Measurements from ENCODE around the gene DUSP8.

DUSP8 gene

DNA sequence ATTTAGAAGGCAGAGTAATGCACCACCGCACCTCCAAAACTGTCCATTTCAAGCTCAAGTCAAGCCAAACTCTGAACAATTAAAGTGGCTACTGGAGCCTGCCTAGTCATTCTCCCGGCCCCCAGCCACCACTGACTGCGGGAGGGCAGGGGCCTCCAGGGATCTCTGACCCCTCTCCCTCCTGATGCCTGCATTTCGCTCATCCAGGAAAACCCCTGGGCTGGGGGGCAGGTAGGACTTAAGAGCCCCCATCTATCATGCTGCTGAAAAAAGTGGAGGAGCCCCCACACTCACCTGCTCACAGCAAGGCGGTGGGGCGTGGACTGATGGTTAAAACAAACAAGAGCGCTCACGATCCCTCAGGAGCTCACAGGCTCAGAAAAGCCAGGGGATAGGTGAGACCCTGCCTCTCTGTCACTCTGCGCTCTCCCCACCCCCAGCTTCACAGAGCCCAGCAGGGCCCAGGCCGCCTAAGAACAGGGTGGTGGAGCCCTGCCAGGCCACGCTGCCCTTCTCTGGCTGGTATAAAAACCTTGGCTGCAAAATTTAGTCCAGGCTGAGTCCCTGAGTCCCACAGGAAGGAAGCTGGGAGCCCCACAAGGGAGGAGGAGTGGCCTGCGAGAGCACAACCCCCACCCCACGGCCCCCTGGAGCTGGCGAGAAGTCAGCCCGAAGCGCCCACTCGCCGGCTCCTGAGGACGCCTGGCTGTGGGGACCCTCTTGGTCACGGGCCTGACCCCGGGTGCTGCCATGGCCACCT lies 64.5 kb downstream of the DUSP8 start:
- TF ChIP-seq POLR2AphosphoS5 (IDR thresholded peaks at IDR 0.05; ENCODE audit: borderline replicate concordance, low read depth, low read length) (no peak), FOXP2 (optimal IDR thresholded peaks at IDR 0.05; ENCODE audit: control extremely low read depth, extremely low read length, insufficient read depth) (no peak), EZH2 (IDR thresholded peaks at IDR 0.05) (no peak)
- no peak overlapping the region for H3K9ac ChIP-seq (ENCODE audit: insufficient read length)
- no peak overlapping the region for H3K4me3 ChIP-seq
- no peak overlapping the region for H3K27ac ChIP-seq
- no peaks in the 10 kb centered on the region for H3K9me3 ChIP-seq (ENCODE audit: low read depth, low read length)
- DNase-seq (ENCODE audit: low read depth, low spot score), result no peak
- no peaks in the 10 kb centered on the region for H3K36me3 ChIP-seq (ENCODE audit: insufficient read depth, low read length)

DNA sequence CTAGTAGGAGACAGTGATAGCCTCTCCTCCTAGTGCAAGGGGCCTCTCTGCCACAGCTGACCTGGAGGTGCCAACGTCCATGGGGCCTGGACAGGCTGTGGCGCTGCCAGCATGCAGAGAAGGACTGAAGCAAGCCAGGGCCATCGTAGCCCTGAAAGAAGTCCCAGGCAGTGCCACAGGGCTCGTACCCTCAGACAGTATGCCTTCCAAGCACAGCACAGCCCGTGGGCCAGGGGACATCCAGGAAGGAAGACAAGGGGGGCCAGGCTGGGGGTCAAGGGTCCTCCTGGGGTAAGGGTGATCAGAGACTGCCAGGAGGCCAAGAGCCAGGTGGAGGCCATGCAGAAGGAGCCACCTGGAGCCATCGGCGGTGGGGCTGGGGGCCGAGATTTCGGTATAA lies 65.1 kb downstream of the DUSP8 start:
- Histone ChIP-seq H3K9ac (ENCODE audit: insufficient read length) (no peak overlapping the region), H3K9me3 (ENCODE audit: low read depth, low read length) (no peaks in the 10 kb centered on the region), H3K4me3 (no peak overlapping the region), H3K36me3 (ENCODE audit: insufficient read depth, low read length) (no peaks in the 10 kb centered on the region), H3K27ac (no peak overlapping the region)
- DNase-seq (ENCODE audit: low read depth, low spot score), result no peak
- TF ChIP-seq POLR2AphosphoS5 (IDR thresholded peaks at IDR 0.05; ENCODE audit: borderline replicate concordance, low read depth, low read length) (no peak), EZH2 (IDR thresholded peaks at IDR 0.05) (no peak), FOXP2 (optimal IDR thresholded peaks at IDR 0.05; ENCODE audit: control extremely low read depth, extremely low read length, insufficient read depth) (no peak)

DNA sequence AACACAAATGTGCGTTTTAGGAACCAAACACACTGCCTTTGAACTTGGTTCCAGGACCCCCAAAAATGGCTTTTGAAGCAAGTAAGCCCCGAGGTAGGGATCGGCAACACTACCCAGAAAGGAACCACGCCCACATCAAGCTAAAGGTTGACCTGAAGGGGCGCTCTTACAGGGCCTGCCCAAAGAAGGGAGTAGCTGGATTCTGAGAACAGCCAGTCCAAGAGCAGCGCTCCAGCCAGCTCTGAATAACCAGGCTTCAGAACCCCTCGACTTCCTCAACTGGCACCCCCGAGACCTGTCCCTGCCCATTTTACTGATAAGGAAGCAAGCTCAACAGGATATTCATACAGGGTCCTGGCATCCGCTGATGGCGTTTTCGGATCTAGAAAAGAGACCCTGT lies 66.6 kb downstream of the DUSP8 start:
- TF ChIP-seq POLR2AphosphoS5 (IDR thresholded peaks at IDR 0.05; ENCODE audit: borderline replicate concordance, low read depth, low read length), result no peak
- no peak for TF ChIP-seq EZH2 (IDR thresholded peaks at IDR 0.05)
- no peak overlapping the region for H3K9ac ChIP-seq (ENCODE audit: insufficient read length)
- no peak for DNase-seq (ENCODE audit: low read depth, low spot score)
- H3K27ac ChIP-seq, result no peak overlapping the region
- H3K9me3 ChIP-seq (ENCODE audit: low read depth, low read length), result no peaks in the 10 kb centered on the region
- no peaks in the 10 kb centered on the region for H3K36me3 ChIP-seq (ENCODE audit: insufficient read depth, low read length)
- H3K4me3 ChIP-seq, result no peak overlapping the region

DNA sequence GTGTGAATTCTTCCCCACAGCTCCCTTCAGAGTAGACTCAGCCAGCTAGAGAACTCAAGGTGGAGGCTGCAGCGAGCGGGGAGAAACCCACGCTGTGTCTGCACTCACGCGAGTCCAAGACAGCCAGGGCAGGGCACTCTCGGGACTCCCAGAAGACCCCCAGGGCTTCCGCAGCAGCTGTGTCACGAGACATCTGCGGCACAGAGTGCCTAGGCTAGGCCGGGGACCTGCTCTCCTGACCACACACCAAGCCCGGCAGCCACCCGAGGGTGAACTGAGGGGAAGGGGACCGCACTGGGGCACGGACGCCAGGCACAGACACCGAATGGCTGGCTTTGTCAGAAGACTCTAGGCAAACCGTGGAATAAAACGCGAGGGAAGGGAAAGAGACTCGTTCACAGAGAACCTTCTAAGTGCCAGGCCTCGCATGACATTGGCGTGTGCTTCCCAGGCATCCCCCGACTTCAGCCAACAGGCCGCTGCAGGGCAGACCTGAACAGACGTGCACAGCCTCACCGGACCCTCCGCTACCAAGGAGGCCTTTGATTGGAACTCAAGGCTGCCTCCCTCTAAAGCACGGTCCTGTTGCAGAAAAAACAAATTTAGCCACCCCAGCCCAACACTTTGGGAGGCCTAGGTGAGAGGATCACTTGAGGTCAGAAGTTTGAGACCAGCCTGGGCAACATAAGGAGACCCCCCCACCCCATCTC lies 67.3 kb downstream of the DUSP8 start:
- no peak overlapping the region for H3K27ac ChIP-seq
- H3K9me3 ChIP-seq (ENCODE audit: low read depth, low read length), result no peaks in the 10 kb centered on the region
- TF ChIP-seq FOXP2 (optimal IDR thresholded peaks at IDR 0.05; ENCODE audit: control extremely low read depth, extremely low read length, insufficient read depth), result no peak
- no peak for TF ChIP-seq EZH2 (IDR thresholded peaks at IDR 0.05)
- TF ChIP-seq POLR2AphosphoS5 (IDR thresholded peaks at IDR 0.05; ENCODE audit: borderline replicate concordance, low read depth, low read length), result no peak
- no peak overlapping the region for H3K4me3 ChIP-seq
- no peaks in the 10 kb centered on the region for H3K36me3 ChIP-seq (ENCODE audit: insufficient read depth, low read length)
- no peak for DNase-seq (ENCODE audit: low read depth, low spot score)
- H3K9ac ChIP-seq (ENCODE audit: insufficient read length), result no peak overlapping the region

DNA sequence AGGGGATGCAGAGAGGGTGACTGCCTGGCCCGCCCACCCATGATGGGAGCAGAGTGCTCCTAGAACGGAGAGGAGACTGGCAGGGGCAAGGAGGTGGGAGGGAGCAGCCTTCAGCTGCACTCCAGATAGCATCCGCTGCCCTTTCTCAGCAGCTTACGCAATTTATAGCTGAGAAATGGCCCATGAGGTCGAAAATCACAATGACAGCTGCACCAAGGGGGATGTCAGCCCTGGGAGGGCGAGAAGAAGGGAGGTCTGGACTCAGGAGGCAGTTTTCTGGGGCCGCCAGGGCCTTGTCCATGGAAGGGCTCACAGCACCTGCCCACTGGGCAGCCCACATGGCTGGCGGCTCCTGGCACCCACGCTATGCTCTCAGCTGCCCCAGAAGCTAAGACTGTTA lies 67.9 kb downstream of the DUSP8 start:
- DNase-seq (ENCODE audit: low read depth, low spot score), result no peak
- no peak overlapping the region for H3K4me3 ChIP-seq

More for the DNA sequence above, 67.9 kb downstream of the DUSP8 start:
- H3K36me3 ChIP-seq (ENCODE audit: insufficient read depth, low read length), result no peaks in the 10 kb centered on the region
- no peaks in the 10 kb centered on the region for H3K9me3 ChIP-seq (ENCODE audit: low read depth, low read length)
- H3K27ac ChIP-seq, result no peak overlapping the region
- no peak overlapping the region for H3K9ac ChIP-seq (ENCODE audit: insufficient read length)
- TF ChIP-seq POLR2AphosphoS5 (IDR thresholded peaks at IDR 0.05; ENCODE audit: borderline replicate concordance, low read depth, low read length), result no peak
- TF ChIP-seq EZH2 (IDR thresholded peaks at IDR 0.05), result no peak
- no peak for TF ChIP-seq FOXP2 (optimal IDR thresholded peaks at IDR 0.05; ENCODE audit: control extremely low read depth, extremely low read length, insufficient read depth)
